NT2/D1 (cell line): Measurements from ENCODE around the gene IDH3A.

ENCODE experiments used
- DNase-seq: peaks from one replicate; pipeline ENCODE4 v3.0.0-alpha.2; 2011; ENCODE audit warnings: low read depth, low spot score
- H3K27me3 ChIP-seq: 2 replicates; pipeline ENCODE4 v1.6.0; 2011; ENCODE audit warnings: mild to moderate bottlenecking; ENCODE audit not compliant: insufficient read length, insufficient read depth
- H3K36me3 ChIP-seq: 2 replicates; pipeline ENCODE4 v1.6.1; 2011; ENCODE audit warnings: mild to moderate bottlenecking, low read length, mixed read lengths; ENCODE audit not compliant: insufficient read depth, insufficient read length
- H3K4me1 ChIP-seq: 2 replicates; pipeline ENCODE4 v1.5.1; 2011; ENCODE audit not compliant: insufficient read depth, insufficient read length
- H3K4me3 ChIP-seq: 2 replicates; pipeline ENCODE4 v1.5.1; 2011; ENCODE audit warnings: low read depth; ENCODE audit not compliant: insufficient read length
- H3K9ac ChIP-seq: 2 replicates; pipeline ENCODE4 v1.6.0; 2011; ENCODE audit warnings: low read depth; ENCODE audit not compliant: insufficient read length
- H3K9me3 ChIP-seq: 2 replicates; pipeline ENCODE4 v1.5.1; 2011; ENCODE audit warnings: mild to moderate bottlenecking, low read length; ENCODE audit not compliant: insufficient read depth
- SUZ12 ChIP-seq: IDR thresholded peaks from 2 replicates; pipeline ENCODE4 v1.6.1; 2011; ENCODE audit not compliant: insufficient read length, insufficient read depth; ENCODE audit errors: extremely low read depth
- YY1 ChIP-seq: IDR thresholded peaks from 2 replicates; pipeline ENCODE4 v1.6.1; 2011; ENCODE audit not compliant: insufficient read length, insufficient read depth
- ZNF274 ChIP-seq: IDR thresholded peaks from 2 replicates; pipeline ENCODE4 v1.6.1; 2011; ENCODE audit warnings: mild to moderate bottlenecking, low read depth, low read length

IDH3A gene

GRCh38 chr15:78149068-78149804 lies at the start of gene IDH3A:
Gene IDH3A, plus strand, starts transcription at chr15:78149362. Its CDS starts 42 bp downstream, at chr15:78149404.
- TF ChIP-seq ZNF274 (no peak), SUZ12 (no peak), YY1 (no peak)
- DNase-seq = peak; percentile 90
- peak within 1 kb of the TSS; percentile 73 for H3K4me3 ChIP-seq
- H3K27me3 ChIP-seq = peaks cover 24% of the 10 kb centered on the region
- peak within 1 kb of the TSS; percentile 90 for H3K9ac ChIP-seq
- H3K9me3 ChIP-seq = no peaks in the 10 kb centered on the region
- no peaks in the 10 kb centered on the region for H3K4me1 ChIP-seq
- H3K36me3 ChIP-seq = peaks cover 7% of the 10 kb centered on the region

GRCh38 chr15:78100886-78101285 lies 48.3 kb upstream of the IDH3A start:
- H3K27me3 ChIP-seq = no peaks in the 10 kb centered on the region
- H3K36me3 ChIP-seq = peaks cover 8% of the 10 kb centered on the region
- no peak overlapping the region for H3K9ac ChIP-seq
- no peak overlapping the region for H3K4me3 ChIP-seq
- H3K9me3 ChIP-seq = no peaks in the 10 kb centered on the region
- no peak for TF ChIP-seq YY1
- TF ChIP-seq SUZ12 = no peak
- TF ChIP-seq ZNF274 = no peak
- DNase-seq = no peak
- no peaks in the 10 kb centered on the region for H3K4me1 ChIP-seq

- TF ChIP-seq SUZ12 (no peak), ZNF274 (no peak), YY1 (no peak)
- Histone ChIP-seq H3K27me3 (no peaks in the 10 kb centered on the region), H3K36me3 (peaks cover 13% of the 10 kb centered on the region), H3K9me3 (no peaks in the 10 kb centered on the region), H3K9ac (no peak overlapping the region), H3K4me3 (no peak overlapping the region), H3K4me1 (no peaks in the 10 kb centered on the region)
- DNase-seq = no peak
Measured at GRCh38 chr15:78101423-78102105, 47.6 kb upstream of the IDH3A start.

GRCh38 chr15:78102211-78102610 lies 47.0 kb upstream of the IDH3A start:
- Histone ChIP-seq H3K36me3 (peaks cover 15% of the 10 kb centered on the region), H3K9me3 (no peaks in the 10 kb centered on the region), H3K4me1 (no peaks in the 10 kb centered on the region), H3K9ac (no peak overlapping the region), H3K27me3 (no peaks in the 10 kb centered on the region), H3K4me3 (no peak overlapping the region)
- no peak for DNase-seq
- no peak for TF ChIP-seq YY1
- no peak for TF ChIP-seq SUZ12
- no peak for TF ChIP-seq ZNF274

- H3K36me3 ChIP-seq = peaks cover 18% of the 10 kb centered on the region
- no peak for DNase-seq
- no peaks in the 10 kb centered on the region for H3K4me1 ChIP-seq
- H3K27me3 ChIP-seq = no peaks in the 10 kb centered on the region
- no peak overlapping the region for H3K9ac ChIP-seq
- no peaks in the 10 kb centered on the region for H3K9me3 ChIP-seq
- H3K4me3 ChIP-seq = no peak overlapping the region
- TF ChIP-seq ZNF274 = no peak
- no peak for TF ChIP-seq SUZ12
- no peak for TF ChIP-seq YY1
Measured at GRCh38 chr15:78102741-78103140, 46.4 kb upstream of the IDH3A start.

GRCh38 chr15:78103406-78104118 lies 45.6 kb upstream of the IDH3A start:
- H3K9ac ChIP-seq = peak overlapping the region; percentile 18
- no peak for TF ChIP-seq ZNF274
- no peak for TF ChIP-seq SUZ12
- no peak for TF ChIP-seq YY1
- no peak for DNase-seq

GRCh38 chr15:78104119-78104479 lies 45.1 kb upstream of the IDH3A start:
- DNase-seq = no peak
- Histone ChIP-seq H3K4me1 (no peaks in the 10 kb centered on the region), H3K36me3 (peaks cover 18% of the 10 kb centered on the region), H3K4me3 (no peak overlapping the region), H3K9me3 (no peaks in the 10 kb centered on the region), H3K27me3 (no peaks in the 10 kb centered on the region), H3K9ac (peak overlapping the region; percentile 33)
- TF ChIP-seq YY1 (no peak), SUZ12 (no peak), ZNF274 (no peak)

More at GRCh38 chr15:78103406-78104118, 45.6 kb upstream of the IDH3A start:
- Histone ChIP-seq H3K4me3 (no peak overlapping the region), H3K27me3 (no peaks in the 10 kb centered on the region), H3K36me3 (peaks cover 18% of the 10 kb centered on the region), H3K9me3 (no peaks in the 10 kb centered on the region), H3K4me1 (no peaks in the 10 kb centered on the region)
